Activated CD8-positive, alpha-beta memory T cell treated with anti-CD3 and anti-CD28 coated beads for 24 hours (primary cell): ENCODE measurements around the gene RAPGEF6.
"Not testable (repeated sequence)": the region's sequence is repeated elsewhere in the genome, so short reads cannot be mapped to it uniquely, and the experiment has no call there.

Source experiments
- DNase-seq: peaks from one replicate; pipeline ENCODE4 v3.0.0-alpha.2; 2020

RAPGEF6 gene, protein sequence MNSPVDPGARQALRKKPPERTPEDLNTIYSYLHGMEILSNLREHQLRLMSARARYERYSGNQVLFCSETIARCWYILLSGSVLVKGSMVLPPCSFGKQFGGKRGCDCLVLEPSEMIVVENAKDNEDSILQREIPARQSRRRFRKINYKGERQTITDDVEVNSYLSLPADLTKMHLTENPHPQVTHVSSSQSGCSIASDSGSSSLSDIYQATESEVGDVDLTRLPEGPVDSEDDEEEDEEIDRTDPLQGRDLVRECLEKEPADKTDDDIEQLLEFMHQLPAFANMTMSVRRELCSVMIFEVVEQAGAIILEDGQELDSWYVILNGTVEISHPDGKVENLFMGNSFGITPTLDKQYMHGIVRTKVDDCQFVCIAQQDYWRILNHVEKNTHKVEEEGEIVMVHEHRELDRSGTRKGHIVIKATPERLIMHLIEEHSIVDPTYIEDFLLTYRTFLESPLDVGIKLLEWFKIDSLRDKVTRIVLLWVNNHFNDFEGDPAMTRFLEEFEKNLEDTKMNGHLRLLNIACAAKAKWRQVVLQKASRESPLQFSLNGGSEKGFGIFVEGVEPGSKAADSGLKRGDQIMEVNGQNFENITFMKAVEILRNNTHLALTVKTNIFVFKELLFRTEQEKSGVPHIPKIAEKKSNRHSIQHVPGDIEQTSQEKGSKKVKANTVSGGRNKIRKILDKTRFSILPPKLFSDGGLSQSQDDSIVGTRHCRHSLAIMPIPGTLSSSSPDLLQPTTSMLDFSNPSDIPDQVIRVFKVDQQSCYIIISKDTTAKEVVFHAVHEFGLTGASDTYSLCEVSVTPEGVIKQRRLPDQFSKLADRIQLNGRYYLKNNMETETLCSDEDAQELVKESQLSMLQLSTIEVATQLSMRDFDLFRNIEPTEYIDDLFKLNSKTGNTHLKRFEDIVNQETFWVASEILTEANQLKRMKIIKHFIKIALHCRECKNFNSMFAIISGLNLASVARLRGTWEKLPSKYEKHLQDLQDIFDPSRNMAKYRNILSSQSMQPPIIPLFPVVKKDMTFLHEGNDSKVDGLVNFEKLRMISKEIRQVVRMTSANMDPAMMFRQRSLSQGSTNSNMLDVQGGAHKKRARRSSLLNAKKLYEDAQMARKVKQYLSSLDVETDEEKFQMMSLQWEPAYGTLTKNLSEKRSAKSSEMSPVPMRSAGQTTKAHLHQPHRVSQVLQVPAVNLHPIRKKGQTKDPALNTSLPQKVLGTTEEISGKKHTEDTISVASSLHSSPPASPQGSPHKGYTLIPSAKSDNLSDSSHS (N-terminal part only)

DNA sequence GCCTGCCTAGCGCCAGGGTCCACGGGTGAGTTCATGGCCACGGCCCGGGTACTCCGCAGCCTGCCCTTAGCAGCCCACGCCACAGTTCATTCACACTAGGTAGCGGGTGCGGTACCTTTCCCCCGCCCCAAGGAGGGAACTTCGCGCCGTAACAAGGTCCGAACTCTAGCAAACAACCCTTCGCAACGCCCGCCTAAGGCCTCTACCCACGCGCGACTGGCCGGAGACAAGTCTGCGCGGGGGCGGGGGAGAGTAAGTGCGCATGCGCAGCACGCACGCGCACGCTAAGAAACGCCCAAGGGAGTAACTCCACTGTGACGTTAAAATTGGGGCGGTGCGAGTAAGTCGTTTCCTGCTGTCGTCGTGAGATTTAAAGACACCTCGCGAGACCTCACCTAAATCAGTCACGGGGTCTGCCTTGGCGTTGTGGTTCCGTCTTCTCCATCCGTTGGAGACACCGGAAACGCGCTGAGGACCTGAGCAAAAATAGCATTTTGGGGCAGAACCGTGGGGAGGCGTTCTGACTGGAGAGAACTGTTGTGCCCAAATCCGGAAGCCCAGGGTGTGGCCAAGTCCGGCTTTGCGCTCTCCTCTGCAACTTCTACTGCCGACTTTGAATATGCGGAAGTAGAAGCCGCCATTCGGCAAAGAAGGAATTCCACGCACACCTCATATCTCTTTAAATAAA, at the start of gene RAPGEF6:
Gene RAPGEF6, minus strand, starts transcription at position 234 of the 688 bp plus-strand sequence. Its CDS starts 199 bp downstream, at position 35.
- DNase-seq = peak; percentile 95

DNA sequence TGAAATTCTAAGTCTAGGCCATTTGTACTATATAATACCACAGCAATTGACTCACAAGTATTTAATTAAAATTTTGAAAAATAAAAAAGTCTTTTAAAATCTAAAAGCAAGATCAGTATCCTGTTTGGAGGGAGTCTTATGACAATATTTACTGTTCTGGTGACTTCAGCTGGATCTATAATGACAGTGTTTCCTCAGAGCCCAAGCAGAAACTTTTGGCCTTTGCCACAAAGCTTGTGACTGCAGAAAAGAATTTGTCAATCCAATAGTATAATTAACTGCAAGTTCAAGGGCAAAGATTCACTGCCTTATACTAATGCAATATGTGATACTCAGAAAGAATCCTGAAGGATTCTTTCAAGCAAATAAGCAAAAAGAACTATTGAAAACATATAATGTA, 49.6 kb upstream of the RAPGEF6 start:
- DNase-seq = no peak

DNA sequence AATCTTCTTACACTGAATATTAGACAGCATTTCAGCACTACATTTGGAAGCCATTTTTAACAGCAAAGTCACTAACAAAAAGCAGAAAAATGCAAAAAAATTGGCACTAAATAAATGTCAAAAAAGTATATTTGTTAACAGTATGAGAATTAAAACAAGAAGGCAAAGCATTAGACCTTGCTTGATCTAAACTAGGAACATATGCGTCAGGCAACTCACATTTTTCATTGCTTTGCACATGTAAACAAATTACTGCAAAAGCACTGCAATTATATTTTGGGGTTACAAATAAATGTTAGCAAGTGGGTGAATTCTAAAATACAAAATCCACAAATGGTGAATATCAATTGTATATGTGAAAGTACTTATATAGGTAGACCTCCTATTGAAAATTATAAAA, 49.0 kb upstream of the RAPGEF6 start:
- no peak for DNase-seq

DNA sequence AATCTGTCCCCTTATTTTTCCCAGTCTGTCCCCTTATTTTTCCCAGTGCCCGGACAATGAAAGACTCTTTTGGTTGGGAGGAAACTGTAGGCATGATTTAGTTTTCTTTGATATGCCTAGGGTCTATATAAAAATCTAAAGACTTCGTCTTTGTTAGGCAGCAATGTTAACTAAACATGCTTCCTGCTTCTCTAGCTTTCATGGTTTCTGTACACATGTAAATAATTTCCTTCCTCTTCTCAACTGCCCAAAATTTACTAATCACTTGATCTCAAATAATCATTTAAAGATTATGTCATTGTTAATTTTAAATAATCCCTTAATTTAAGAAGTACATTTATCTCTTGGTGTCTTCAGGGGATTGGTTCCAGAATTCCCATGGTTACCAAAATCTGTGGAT, 47.8 kb upstream of the RAPGEF6 start:
- no peak for DNase-seq

DNA sequence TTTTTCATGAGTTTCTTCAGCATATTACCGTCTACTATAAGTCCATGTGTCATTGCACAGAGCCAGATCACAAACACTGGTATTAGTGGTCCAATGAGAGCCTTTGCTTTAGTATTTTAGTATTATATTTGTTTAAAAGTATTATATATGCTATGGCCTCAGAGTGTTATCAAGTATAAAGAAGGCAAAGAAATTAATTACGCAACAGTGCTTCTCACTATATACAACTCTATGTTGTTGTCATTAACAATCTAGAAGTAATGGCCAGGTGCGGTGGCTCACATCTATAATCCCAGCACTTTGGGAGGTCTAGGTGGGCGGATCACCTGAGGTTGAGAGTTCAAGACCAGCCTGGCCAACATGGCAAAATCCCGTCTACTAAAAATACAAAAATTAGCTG, 47.1 kb upstream of the RAPGEF6 start:
- DNase-seq = no peak

DNA sequence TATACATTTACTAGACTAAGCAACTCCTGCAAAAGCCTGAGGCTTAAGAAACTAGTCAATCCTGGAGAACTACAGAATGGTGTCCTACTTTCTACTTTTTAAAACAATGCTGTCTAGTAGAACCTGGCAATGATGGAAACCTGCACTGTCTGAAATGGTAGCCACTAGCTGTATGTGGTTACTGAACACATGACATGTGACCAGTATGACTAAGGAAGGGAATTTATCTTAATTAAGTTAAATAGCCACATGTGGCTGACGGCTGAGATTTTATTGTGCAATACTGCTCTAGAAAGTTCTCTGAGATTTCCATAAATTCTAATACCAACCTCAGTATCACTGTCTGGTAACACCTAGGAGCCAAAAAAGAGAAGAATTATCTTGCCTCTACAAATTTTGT, 44.9 kb upstream of the RAPGEF6 start:
- DNase-seq = no peak

DNA sequence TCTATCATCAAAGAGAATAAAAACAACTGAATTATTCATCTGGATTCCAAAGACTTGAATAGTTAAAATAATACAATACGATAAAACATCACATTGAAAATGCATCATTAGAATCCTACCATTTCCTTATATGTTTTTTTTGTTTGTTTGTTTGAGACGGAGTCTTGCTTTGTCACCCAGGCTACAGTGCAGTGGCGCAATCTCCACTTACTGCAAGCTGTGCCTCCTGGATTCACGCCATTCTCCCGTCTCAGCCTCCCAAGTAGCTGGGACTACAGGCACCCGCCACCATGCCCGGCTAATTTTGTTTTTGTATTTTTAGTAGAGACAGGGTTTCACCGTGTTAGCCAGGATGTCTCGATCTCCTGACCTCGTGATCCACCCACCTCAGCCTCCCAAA, 43.2 kb upstream of the RAPGEF6 start:
- DNase-seq = not testable (repeated sequence)

DNA sequence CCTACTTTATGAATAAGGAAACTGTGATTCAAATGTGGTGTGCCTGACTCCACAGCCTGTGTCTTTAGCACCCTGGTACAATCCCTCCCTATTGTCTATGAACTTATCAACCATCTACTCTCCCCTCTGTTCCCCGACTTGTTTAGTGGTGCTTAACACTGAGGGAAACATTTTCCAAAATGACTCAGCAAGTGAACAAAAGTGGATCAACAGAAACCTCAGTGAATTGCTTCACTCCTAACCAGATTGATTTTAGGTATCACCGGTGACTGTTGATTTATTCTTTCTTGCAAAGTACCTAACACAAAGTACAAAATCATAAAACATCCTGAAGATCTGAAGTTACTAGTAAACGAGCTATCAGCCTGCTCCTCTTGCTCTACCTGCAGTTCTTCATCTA, 42.1 kb upstream of the RAPGEF6 start:
- DNase-seq = no peak

DNA sequence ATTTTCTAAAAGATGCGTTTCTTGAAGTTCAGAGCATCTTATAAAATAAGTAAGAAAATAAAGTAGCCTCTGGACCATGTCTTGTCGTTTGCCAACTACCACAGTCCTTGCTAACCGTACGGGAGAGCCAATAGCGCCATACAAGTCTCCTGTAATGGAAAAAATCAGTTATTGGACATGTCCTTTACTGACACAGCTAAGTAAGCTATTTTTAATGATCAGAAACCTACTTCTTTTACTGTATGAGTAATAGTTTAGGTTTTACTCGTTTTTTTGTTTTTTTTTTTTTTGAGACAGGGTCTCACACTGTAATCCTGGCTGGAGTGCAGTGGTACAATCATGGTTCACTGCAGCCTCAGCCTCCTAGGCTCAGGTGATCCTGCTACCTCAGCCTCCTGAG, 37.7 kb upstream of the RAPGEF6 start:
- DNase-seq = no peak

DNA sequence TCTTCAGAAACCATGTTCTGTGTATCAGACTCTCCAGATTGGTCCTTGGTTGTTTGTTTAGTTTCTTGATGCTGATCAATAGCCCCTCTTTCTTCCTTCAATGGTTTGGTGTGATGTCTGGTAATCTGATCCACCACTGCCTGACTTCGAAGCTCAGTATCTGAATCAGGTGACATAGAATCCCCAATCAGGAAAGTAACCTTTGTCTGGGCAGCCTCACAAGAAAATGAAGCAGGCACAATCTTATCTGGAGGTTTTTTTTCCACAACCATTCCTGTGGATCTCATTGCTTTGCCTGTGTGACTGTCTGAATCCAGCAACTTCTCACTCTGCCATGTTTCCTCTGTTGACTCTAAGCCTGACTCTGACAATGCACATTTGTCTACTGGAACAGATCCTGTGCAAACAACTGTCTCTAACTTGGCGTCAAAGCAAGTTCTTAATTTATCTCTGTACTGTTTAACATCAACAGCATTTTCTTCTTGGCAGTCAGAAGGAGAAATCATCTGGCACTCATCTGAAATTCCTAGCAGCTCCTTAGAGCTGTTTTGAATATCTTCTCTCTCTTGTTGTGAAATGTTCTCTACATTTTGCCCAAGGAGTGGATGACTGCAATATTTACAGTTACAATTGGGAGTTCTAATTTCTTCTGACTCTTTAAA, 37.1 kb upstream of the RAPGEF6 start:
- no peak for DNase-seq

DNA sequence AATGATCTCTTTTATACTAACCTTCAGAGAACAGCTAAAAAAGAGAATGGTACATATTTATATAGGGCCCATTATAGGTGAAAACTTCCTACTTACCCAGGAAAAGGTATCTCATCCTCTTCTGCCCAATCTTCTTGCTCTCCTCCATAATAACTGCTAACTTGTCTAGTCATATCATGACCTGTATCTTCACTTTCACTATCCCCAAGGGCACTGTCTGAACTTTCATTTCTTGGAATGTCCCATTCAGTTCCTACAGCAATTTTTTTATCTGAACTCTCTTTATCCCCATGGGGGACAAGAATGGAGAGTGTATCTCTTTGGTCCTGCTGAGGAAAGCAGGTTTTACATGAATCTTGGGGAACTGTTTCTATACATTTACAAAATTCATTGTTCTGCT, 36.4 kb upstream of the RAPGEF6 start:
- DNase-seq = no peak

DNA sequence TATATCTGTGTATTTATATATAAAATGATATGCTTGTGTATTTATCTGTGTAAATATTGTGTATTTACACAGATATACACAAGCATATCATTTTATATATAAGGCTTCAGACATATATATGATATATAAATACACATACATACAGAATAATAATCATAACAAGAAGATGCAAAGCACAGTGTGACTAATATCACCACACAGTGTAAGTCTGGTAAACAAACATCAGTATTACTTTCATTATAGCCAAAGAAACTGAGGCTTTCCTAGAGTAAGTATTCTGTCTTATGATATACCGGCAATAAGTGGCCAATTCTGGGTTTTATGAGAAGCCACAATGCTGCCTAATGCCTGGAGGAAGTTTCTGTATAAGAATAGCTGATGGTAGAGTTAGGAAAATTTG, 29.9 kb upstream of the RAPGEF6 start:
- no peak for DNase-seq

DNA sequence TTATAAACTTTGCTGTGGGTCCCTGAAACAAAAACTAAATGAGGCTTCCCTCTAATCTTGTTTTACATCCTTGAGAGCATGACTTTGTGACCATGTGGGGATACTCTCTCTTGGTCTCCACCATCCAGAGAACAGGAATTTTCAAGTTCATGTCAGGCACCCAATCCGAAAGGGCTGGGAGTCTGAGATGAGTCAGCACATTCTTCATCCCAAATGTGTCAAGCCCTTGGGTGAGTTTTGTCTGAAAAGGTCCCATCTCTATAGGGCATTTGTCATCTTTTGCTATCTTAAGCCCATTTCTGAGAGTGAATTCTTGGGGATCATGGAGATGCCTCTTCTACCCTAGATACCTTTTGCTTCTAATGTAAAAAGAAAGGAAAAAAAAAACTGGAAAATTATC, 26.9 kb upstream of the RAPGEF6 start:
- no peak for DNase-seq

DNA sequence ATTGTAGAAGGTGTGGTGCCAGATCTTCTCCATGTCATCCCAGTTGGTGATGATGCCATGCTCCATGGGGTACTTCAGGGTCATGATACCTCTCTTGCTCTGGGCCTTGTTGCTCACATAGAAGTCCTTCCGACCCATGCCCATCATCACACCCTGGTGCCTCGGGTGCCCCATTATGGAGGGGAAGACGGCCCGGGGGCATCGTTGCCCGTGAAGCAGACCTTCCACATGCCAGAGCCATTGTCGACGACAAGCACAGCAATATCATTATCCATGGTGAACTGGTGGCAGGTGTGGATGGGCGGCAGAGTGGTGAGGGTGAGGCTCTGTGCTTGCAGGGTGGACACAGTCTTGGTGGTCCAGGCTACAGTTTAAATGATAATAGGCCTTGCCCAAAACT, 24.8 kb upstream of the RAPGEF6 start:
- no peak for DNase-seq

DNA sequence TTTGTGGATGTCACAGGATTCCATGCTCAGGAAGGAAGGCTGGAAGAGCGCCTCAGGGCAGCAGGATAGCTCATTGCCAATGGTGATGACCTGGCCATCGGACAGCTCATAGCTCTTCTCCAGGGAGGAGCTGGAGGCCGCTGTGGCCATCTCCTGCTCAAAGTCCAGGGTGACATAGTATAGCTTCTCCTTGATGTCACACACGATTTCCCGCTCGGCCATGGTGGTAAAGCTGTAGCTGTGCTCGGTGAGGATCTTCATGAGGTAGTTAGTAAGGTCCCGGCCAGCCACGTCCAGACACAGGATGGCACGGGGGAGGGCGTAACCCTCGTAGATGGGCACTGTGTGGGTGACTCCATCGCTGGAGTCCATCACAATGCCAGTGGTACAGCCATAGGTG, 24.3 kb upstream of the RAPGEF6 start:
- DNase-seq = no peak

DNA sequence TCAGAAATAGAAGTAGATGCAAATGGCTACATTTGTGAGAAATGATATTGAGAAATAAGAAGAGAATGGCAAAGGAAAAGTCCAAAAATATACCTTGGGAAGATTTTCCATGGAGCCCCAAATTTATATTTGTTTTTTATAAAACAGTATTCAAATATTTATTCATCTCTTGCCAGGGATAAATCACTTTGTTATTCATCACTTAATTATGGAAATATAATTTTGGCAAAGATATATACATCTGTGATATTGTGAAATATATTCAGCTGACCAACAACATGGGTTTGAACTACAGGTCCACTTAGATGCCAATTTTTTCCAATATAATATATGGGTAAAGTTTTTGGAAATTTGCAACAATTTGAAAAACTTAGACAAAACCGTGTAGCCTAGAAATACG, 19.7 kb upstream of the RAPGEF6 start:
- DNase-seq = no peak

DNA sequence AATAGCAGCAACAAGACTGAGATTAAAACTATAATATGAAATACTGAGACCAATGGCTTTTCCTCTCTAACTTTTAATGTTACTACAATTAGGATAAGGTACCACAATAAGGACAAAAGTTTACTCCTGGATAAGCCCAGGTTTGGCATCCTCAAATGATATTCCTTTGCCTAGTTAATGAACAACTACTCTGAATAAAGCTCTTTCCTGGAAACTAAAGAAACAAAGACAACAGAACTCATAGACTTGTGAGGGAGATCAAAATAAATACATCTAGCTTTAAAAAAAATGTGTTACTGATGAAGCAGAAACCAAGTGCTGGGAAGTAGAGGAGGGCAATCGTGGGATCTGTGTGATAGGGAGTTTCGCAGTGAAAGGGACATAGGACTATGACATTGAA, 19.3 kb upstream of the RAPGEF6 start:
- DNase-seq = no peak

DNA sequence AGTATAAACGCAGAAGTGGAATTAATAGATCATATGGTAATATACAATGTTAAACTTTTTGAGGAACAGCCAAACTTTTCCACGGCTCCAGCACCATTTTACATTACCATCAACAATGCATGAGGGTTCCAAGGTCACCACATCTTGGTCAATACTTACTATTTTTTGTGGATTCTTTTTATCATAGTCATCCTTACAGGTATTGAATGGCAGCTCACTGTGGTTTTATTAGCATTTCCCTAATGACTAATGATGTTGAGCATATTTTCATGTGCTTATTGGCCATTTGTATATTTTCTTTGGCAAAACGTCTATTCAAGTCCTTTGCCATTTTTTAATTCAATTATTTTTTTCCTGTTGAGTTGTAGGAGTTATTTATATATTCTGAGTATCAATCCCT, 14.1 kb upstream of the RAPGEF6 start:
- DNase-seq = no peak

DNA sequence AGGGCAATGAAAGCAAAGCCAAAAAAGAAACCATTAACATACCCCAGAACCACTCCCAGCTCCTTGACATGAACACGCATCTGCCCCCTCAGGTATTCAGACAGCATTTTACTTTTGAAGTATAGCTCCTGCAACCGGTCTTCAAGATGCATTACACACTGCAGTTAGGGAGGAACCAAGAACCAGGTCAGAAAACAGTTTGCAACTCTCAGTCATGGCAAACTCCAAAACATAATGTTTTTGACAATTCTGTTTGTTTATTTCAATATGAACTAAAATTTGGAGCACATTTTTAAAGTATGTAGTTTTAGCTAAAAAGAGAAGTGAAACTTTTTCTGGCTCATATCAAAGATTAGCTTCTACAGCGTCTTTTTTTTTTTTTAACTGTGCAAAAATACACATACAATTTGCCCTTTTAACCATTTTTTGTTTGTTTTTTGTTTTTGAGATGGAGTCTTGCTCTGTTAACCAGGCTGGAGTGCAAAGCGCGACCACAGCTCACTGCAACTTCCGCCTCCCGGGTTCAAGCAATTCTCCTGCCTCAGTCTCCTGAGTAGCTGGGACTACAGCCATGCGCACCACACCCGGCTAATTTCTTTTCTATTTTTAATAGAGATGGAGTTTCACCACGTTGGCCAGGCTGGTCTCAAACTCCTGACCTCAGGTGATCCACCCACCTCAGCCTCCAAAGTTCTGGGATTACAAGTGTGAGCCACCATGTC, 12.2 kb upstream of the RAPGEF6 start:
- no peak for DNase-seq

DNA sequence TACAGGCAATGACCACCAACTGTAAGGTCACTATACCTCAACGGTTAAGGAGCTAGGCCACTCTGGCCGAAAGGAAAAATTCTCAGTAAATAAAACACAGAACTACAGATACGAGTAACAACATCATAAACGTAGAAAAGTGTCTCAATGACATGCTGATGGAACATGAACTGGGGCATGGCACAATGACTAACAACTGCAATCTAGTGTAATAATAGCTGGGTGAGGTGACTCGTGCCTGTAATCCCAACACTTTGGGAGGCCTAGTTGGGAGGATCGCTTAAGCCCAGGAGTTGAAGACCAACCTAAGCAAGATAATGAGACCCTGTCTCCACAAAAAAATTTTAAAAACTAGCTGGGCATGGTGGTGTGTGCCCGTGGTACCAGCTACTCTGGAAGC, 9.8 kb upstream of the RAPGEF6 start:
- no peak for DNase-seq

DNA sequence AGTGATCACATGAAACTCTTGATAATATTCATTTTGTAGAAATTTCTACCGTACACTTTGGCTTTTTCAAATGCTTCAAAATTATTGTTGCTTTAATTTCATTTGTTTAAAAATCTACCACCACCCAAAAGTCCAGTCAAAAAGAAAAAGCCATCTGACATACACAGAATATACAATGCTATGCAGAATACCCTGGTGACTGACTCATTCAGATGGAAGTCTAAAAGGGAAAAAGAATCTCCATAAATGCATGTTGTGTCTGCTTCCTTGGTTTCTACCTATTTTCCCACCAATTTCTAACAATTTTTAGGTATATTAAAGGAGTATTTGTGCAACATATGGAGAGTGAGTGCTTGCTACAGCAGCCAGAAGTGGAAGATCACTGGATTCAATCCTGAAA, 9.3 kb upstream of the RAPGEF6 start:
- no peak for DNase-seq

DNA sequence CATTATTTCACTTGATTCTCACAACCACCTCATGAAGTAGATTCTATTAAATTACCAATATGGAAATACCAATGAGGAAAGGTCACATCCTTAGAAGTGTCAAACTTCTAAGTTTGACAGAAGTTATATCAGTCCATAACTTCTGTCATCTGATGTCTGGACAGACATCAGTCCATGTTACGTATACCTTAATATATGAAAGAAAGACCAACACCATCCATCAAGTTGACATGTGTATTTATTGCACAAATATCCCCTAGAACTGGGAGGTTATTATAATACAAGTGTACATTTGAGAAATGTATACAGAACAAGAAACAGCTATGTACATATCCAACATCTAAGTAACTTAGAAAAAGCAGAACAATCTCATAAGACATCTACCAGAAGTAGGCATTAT, 6.5 kb upstream of the RAPGEF6 start:
- no peak for DNase-seq
